AG10803 (cell line): ENCODE data around the gene TAPT1.

ENCODE experiments used
- DNase-seq: peaks from one replicate; pipeline ENCODE4 v3.0.0; 2010; ENCODE audit warnings: low read depth
- H3K4me3 ChIP-seq: 2 replicates; pipeline ENCODE4 v1.5.1; 2011; ENCODE audit warnings: mild to moderate bottlenecking, low read length, control low read depth
- TF ChIP-seq, protein P1 (sequence below): conservative IDR thresholded peaks from 2 replicates; pipeline ENCODE4 v1.5.1; 2011; ENCODE audit warnings: mild to moderate bottlenecking, low read length, control low read depth, inconsistent platforms

Gene TAPT1

GRCh38 chr4:16233569-16234177, 7.4 kb upstream of the TAPT1 start:
- no peak overlapping the region for H3K4me3 ChIP-seq
- TF ChIP-seq, protein P1, sequence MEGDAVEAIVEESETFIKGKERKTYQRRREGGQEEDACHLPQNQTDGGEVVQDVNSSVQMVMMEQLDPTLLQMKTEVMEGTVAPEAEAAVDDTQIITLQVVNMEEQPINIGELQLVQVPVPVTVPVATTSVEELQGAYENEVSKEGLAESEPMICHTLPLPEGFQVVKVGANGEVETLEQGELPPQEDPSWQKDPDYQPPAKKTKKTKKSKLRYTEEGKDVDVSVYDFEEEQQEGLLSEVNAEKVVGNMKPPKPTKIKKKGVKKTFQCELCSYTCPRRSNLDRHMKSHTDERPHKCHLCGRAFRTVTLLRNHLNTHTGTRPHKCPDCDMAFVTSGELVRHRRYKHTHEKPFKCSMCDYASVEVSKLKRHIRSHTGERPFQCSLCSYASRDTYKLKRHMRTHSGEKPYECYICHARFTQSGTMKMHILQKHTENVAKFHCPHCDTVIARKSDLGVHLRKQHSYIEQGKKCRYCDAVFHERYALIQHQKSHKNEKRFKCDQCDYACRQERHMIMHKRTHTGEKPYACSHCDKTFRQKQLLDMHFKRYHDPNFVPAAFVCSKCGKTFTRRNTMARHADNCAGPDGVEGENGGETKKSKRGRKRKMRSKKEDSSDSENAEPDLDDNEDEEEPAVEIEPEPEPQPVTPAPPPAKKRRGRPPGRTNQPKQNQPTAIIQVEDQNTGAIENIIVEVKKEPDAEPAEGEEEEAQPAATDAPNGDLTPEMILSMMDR, result no peak
- no peak for DNase-seq

GRCh38 chr4:16231570-16232245, 5.4 kb upstream of the TAPT1 start:
- H3K4me3 ChIP-seq, result no peak overlapping the region
- no peak for DNase-seq
- TF ChIP-seq, protein P1, result no peak

GRCh38 chr4:16230308-16230707, 4.0 kb upstream of the TAPT1 start:
- no peak overlapping the region for H3K4me3 ChIP-seq
- TF ChIP-seq, protein P1, result no peak
- no peak for DNase-seq

GRCh38 chr4:16229604-16230003, 3.3 kb upstream of the TAPT1 start:
- H3K4me3 ChIP-seq, result no peak overlapping the region
- TF ChIP-seq, protein P1, result no peak
- DNase-seq, result no peak

DNA sequence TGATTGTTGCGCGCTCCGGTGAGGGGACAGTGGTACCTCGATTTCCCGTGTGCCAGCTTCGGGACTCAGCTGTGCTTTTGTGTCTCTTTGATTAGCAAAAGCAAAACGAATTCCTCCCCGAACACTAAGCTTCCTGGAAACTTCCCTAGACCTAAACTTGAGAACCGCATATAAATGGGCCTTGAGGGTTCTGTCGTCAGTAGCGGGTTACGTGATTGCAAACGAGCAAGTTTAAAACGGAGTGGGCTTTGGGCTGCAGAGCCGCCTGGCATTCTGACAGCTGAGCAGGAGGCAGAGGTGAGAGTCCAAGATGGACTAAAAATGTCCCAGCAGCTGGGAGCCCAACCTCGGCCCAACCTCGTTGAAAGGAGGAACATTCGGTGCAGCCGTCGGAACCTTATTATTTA, 1.2 kb upstream of the TAPT1 start:
- TF ChIP-seq, protein P1, result no peak
- peak; percentile 28 for DNase-seq
- peak overlapping the region; percentile 82 for H3K4me3 ChIP-seq

GRCh38 chr4:16226816-16227461, 668 bp upstream of the TAPT1 start:
- peak; percentile 23 for DNase-seq
- TF ChIP-seq, protein P1, result no peak
- peak overlapping the region; percentile 82 for H3K4me3 ChIP-seq
